ENCODE measurements around the gene C1orf94. TPM values are rescaled to one million over a fixed set of nuclear protein-coding genes. Genes with fewer than 3 reads are reported as not detected.

The C1orf94 gene
- total RNA-seq, 4 donors from 2014 or later = 0.13 TPM; not detected in 3

GRCh38 chr1:34131396-34132160 is 45.1 kb upstream of the C1orf94 start:
- no peak overlapping the region for H3K4me3 ChIP-seq (ENCODE audit: low read depth, poor library complexity, severe bottlenecking)
- WGBS, 2 donors = 95% methylated on average over 3 of the region's 3 CpGs
- no peak for TF ChIP-seq CTCF (IDR thresholded peaks at IDR 0.05)
- no peak for TF ChIP-seq POLR2A (IDR thresholded peaks at IDR 0.05)
- intact Hi-C loops (cut with DNase I; ENCODE audit: low total_unique reads) = no loop called here
- no peak for DNase-seq (ENCODE audit: low spot score in 2 of 2)

GRCh38 chr1:34132161-34132420 is 44.6 kb upstream of the C1orf94 start:
- intact Hi-C loops (cut with DNase I; ENCODE audit: low total_unique reads) = no loop called here
- WGBS, 2 donors = 84 to 88% methylated on average over 4 of the region's 4 CpGs

GRCh38 chr1:34137411-34137810 is 39.3 kb upstream of the C1orf94 start:
- 85 to 86% methylated on average over 3 of the region's 3 CpGs for WGBS, 2 donors
- TF ChIP-seq CTCF (IDR thresholded peaks at IDR 0.05) (no peak), POLR2A (IDR thresholded peaks at IDR 0.05) (no peak)
- intact Hi-C loops (cut with DNase I; ENCODE audit: low total_unique reads) = no loop called here
- DNase-seq (ENCODE audit: low spot score in 2 of 2) = no peak
- no peak overlapping the region for H3K4me3 ChIP-seq (ENCODE audit: low read depth, poor library complexity, severe bottlenecking)

More at GRCh38 chr1:34132161-34132420, 44.6 kb upstream of the C1orf94 start:
- H3K4me3 ChIP-seq (ENCODE audit: low read depth, poor library complexity, severe bottlenecking) = no peak overlapping the region
- TF ChIP-seq POLR2A (IDR thresholded peaks at IDR 0.05) = no peak
- TF ChIP-seq CTCF (IDR thresholded peaks at IDR 0.05) = no peak
- no peak for DNase-seq (ENCODE audit: low spot score in 2 of 2)

GRCh38 chr1:34140011-34140676 is 36.6 kb upstream of the C1orf94 start:
- no peak for DNase-seq (ENCODE audit: low spot score in 2 of 2)
- TF ChIP-seq POLR2A (IDR thresholded peaks at IDR 0.05) (no peak), CTCF (IDR thresholded peaks at IDR 0.05) (no peak)
- WGBS, 2 donors = 69 to 73% methylated on average over 7 of the region's 7 CpGs
- no peak overlapping the region for H3K4me3 ChIP-seq (ENCODE audit: low read depth, poor library complexity, severe bottlenecking)
- intact Hi-C loops (cut with DNase I; ENCODE audit: low total_unique reads) = no loop called here

- H3K4me3 ChIP-seq (ENCODE audit: low read depth, poor library complexity, severe bottlenecking) = no peak overlapping the region
- DNase-seq (ENCODE audit: low spot score in 2 of 2) = no peak
- TF ChIP-seq CTCF (IDR thresholded peaks at IDR 0.05) (no peak), POLR2A (IDR thresholded peaks at IDR 0.05) (no peak)
- 87 to 95% methylated on average over 2 of the region's 2 CpGs for WGBS, 2 donors
- intact Hi-C loops (cut with DNase I; ENCODE audit: low total_unique reads) = no loop called here
Measured at GRCh38 chr1:34143975-34144374, 32.7 kb upstream of the C1orf94 start.
